GM23338 (cell line): ENCODE data around the gene GNAO1. TPM values are rescaled to one million over a fixed set of nuclear protein-coding genes. Genes with fewer than 3 reads are reported as not detected.

Experiments used
- ATAC-seq: fragments of 200-7000 bp; cut with Tn5 transposase; 3 replicates; pipeline ENCODE4 v1.9.1; 2020
- DNase-seq: peaks from one replicate; pipeline ENCODE4 v3.0.0-alpha.2; 2015; ENCODE audit warnings: low spot score
- H2AFZ ChIP-seq: fragments of 200-600 bp; sonication (generic); 2 replicates; pipeline ENCODE4 v1.8.0; 2016; ENCODE audit warnings: antibody characterized with exemption, mild to moderate bottlenecking, moderate library complexity
- H3F3A ChIP-seq: fragments of 200-600 bp; sonication (generic); replicated peaks from 2 replicates; pipeline ENCODE4 v1.8.0; 2017; ENCODE audit warnings: antibody characterized with exemption, mixed run types, low read depth
- H3K27ac ChIP-seq: fragments of 200-600 bp; sonication (generic); 2 replicates; pipeline ENCODE4 v1.6.1; 2016; ENCODE audit warnings: low read depth
- H3K27me3 ChIP-seq: fragments of 200-600 bp; sonication (generic); 2 replicates; pipeline ENCODE4 v1.8.0; 2016; ENCODE audit warnings: mild to moderate bottlenecking, mixed run types, moderate library complexity; ENCODE audit not compliant: insufficient read depth
- H3K36me3 ChIP-seq: fragments of 200-600 bp; sonication (generic); 2 replicates; pipeline ENCODE4 v1.8.0; 2016; ENCODE audit warnings: mild to moderate bottlenecking; ENCODE audit not compliant: insufficient read depth
- H3K4me1 ChIP-seq: fragments of 200-600 bp; sonication (generic); 2 replicates; pipeline ENCODE4 v1.8.0; 2016; ENCODE audit warnings: mild to moderate bottlenecking, moderate library complexity; ENCODE audit not compliant: insufficient read depth
- H3K4me2 ChIP-seq: fragments of 200-600 bp; sonication (generic); 2 replicates; pipeline ENCODE4 v1.7.1; 2017; ENCODE audit warnings: mixed run types
- H3K4me3 ChIP-seq: fragments of 200-600 bp; sonication (generic); 2 replicates; pipeline ENCODE4 v1.6.1; 2016; ENCODE audit warnings: mixed run types
- H3K79me2 ChIP-seq: fragments of 200-600 bp; sonication (generic); replicated peaks from 2 replicates; pipeline ENCODE4 v1.8.0; 2017; ENCODE audit warnings: mild to moderate bottlenecking; ENCODE audit not compliant: insufficient read depth
- H3K9me2 ChIP-seq: fragments of 200-600 bp; sonication (generic); 2 replicates; pipeline ENCODE4 v1.8.0; 2017; ENCODE audit not compliant: insufficient read depth
- H4K20me1 ChIP-seq: fragments of 200-600 bp; sonication (generic); replicated peaks from 2 replicates; pipeline ENCODE4 v1.8.0; 2017; ENCODE audit warnings: mild to moderate bottlenecking; ENCODE audit not compliant: insufficient read depth
- H3K27ac Mint-ChIP-seq: 2 replicates; pipeline ENCODE4 v1.8.0; 2020; ENCODE audit warnings: inconsistent platforms, mild to moderate bottlenecking, moderate library complexity, mixed read lengths
- H3K27me3 Mint-ChIP-seq: 3 replicates; pipeline ENCODE4 v1.8.0; 2022; ENCODE audit warnings: low read depth, mild to moderate bottlenecking, moderate library complexity, mixed read lengths, inconsistent platforms; ENCODE audit not compliant: insufficient read depth, poor library complexity
- H3K36me3 Mint-ChIP-seq: 3 replicates; pipeline ENCODE4 v1.8.0; 2021; ENCODE audit warnings: low read depth, mild to moderate bottlenecking, inconsistent platforms, moderate library complexity, mixed read lengths
- H3K4me1 Mint-ChIP-seq: 3 replicates; pipeline ENCODE4 v1.8.0; 2020; ENCODE audit warnings: mild to moderate bottlenecking, inconsistent platforms, mixed read lengths
- H3K4me3 Mint-ChIP-seq: 3 replicates; pipeline ENCODE4 v1.8.0; 2021; ENCODE audit warnings: moderate library complexity, mild to moderate bottlenecking, inconsistent platforms, mixed read lengths
- H3K9me3 Mint-ChIP-seq: 3 replicates; pipeline ENCODE4 v1.8.0; 2020; ENCODE audit warnings: moderate library complexity, mild to moderate bottlenecking, inconsistent platforms, mixed read lengths
- CREB1 ChIP-seq: fragments of 250-450 bp; sonication (Bioruptor Pico); IDR thresholded peaks from 2 replicates; pipeline ENCODE4 v1.5.0; 2020; ENCODE audit warnings: low read depth, mild to moderate bottlenecking, moderate library complexity
- EZH2 ChIP-seq: fragments of 200-600 bp; sonication (generic); IDR thresholded peaks from one replicate; pipeline ENCODE4 v1.8.0; 2017; ENCODE audit warnings: antibody characterized with exemption, mild to moderate bottlenecking, low read depth; ENCODE audit not compliant: unreplicated experiment
- EZH2phosphoT487 ChIP-seq: fragments of 200-600 bp; sonication (generic); IDR thresholded peaks from one replicate; pipeline ENCODE4 v1.8.1; 2018; ENCODE audit warnings: antibody characterized with exemption; ENCODE audit not compliant: unreplicated experiment
- POLR2AphosphoS5 ChIP-seq: IDR thresholded peaks from 2 replicates; pipeline ENCODE4 v1.6.1; 2016; ENCODE audit warnings: antibody characterized with exemption, low read depth
- REST ChIP-seq: IDR thresholded peaks from one replicate; pipeline ENCODE4 v1.6.1; 2018; ENCODE audit warnings: antibody characterized with exemption; ENCODE audit not compliant: unreplicated experiment
- STAT1 ChIP-seq: IDR thresholded peaks from one replicate; pipeline ENCODE4 v1.6.1; 2016; ENCODE audit warnings: antibody characterized with exemption; ENCODE audit not compliant: unreplicated experiment
- ZNF114 ChIP-seq: fragments of 250-450 bp; sonication (Bioruptor Pico); IDR thresholded peaks from 2 replicates; pipeline ENCODE4 v1.5.0; 2020; ENCODE audit warnings: mild to moderate bottlenecking, moderate library complexity
- ZNF462 ChIP-seq: fragments of 250-450 bp; sonication (Bioruptor Pico); IDR thresholded peaks from 2 replicates; pipeline ENCODE4 v1.5.0; 2020; ENCODE audit warnings: mild to moderate bottlenecking, moderate library complexity
- polyA plus RNA-seq: library from polyadenylated mRNA; unstranded; fragments of >200 nt; fragmentation: Nextera tagmentation; extraction: Ambion mirVana; gene quantifications from 2 replicates; pipeline ENCODE4 v1.2.1, GENCODE V29; 2016
- total RNA-seq: library from RNA; depleted of rRNA; stranded (reverse); fragments of >200 nt; shearing (Covaris generic); gene quantifications from 2 replicates; pipeline ENCODE4 v1.2.3, GENCODE V29; 2014

Gene GNAO1
- total and polyA plus RNA-seq, 2 experiments from 2014 or later, result 6.5 to 24.8 TPM

GRCh38 chr16:56362706-56363105, 171.4 kb downstream of the GNAO1 start (continued):
- TF ChIP-seq REST (no peak), CREB1 (no peak), ZNF462 (no peak)

- H3K27me3 Mint-ChIP-seq, result peaks cover 5% of the 10 kb centered on the region
- no peak overlapping the region for H3K4me3 ChIP-seq
- DNase-seq, result no peak
- H4K20me1 ChIP-seq, result no peaks in the 10 kb centered on the region
- H3K27me3 ChIP-seq, result no peaks in the 10 kb centered on the region
- no peak overlapping the region for H3K27ac ChIP-seq
- no peak overlapping the region for H2AFZ ChIP-seq
- H3K9me2 ChIP-seq, result no peaks in the 10 kb centered on the region
- H3K9me3 Mint-ChIP-seq, result no peaks in the 10 kb centered on the region
- no peak overlapping the region for H3K27ac Mint-ChIP-seq
- H3K4me1 ChIP-seq, result no peaks in the 10 kb centered on the region; the same call in 1 of the 2 replicates
- ATAC-seq, result no peak
- H3K36me3 Mint-ChIP-seq, result peaks cover 10% of the 10 kb centered on the region; the same call in 2 of the 3 replicates
- H3K36me3 ChIP-seq, result no peaks in the 10 kb centered on the region
- no peaks in the 10 kb centered on the region for H3F3A ChIP-seq
- no peak overlapping the region for H3K4me3 Mint-ChIP-seq
- peaks cover 11% of the 10 kb centered on the region for H3K4me1 Mint-ChIP-seq
- H3K79me2 ChIP-seq, result no peaks in the 10 kb centered on the region
- no peak overlapping the region for H3K4me2 ChIP-seq
- TF ChIP-seq CREB1 (no peak), REST (no peak), STAT1 (no peak), EZH2 (no peak), EZH2phosphoT487 (no peak), POLR2AphosphoS5 (no peak), ZNF114 (CRISPR knock-in tag) (no peak)
These were observed 172.0 kb downstream of the GNAO1 start for GRCh38 chr16:56363181-56363716.
